GM19238 (cell line): ENCODE data around the gene NFATC1.
A peak's percentile ranks its signal among the peaks of the same experiment; 100 is the strongest.

ENCODE experiments used
- DNase-seq: peaks from one replicate; pipeline ENCODE4 v3.0.0; 2011; ENCODE audit warnings: low spot score; ENCODE audit not compliant: insufficient read length

Gene NFATC1

GRCh38 chr18:79519751-79520477, 124.2 kb downstream of the NFATC1 start:
- peak; percentile 36 for DNase-seq

GRCh38 chr18:79520478-79521390, 125.0 kb downstream of the NFATC1 start:
- DNase-seq, result no peak

- no peak for DNase-seq
Observed at GRCh38 chr18:79521416-79522205, 125.9 kb downstream of the NFATC1 start.

GRCh38 chr18:79522451-79523205, 126.9 kb downstream of the NFATC1 start:
- peak; percentile 32 for DNase-seq

- DNase-seq, result peak; percentile 27
Observed at GRCh38 chr18:79523206-79523735, 127.5 kb downstream of the NFATC1 start.

GRCh38 chr18:79523736-79524180, 128.0 kb downstream of the NFATC1 start:
- DNase-seq, result peak; percentile 45

- DNase-seq, result peak; percentile 38
Observed at GRCh38 chr18:79524181-79525078, 128.7 kb downstream of the NFATC1 start.

GRCh38 chr18:79525556-79526467, 130.1 kb downstream of the NFATC1 start:
- no peak for DNase-seq

- no peak for DNase-seq
Observed at GRCh38 chr18:79526468-79527460, 131.0 kb downstream of the NFATC1 start.

- DNase-seq, result no peak
Observed at GRCh38 chr18:79527656-79528315, 132.1 kb downstream of the NFATC1 start.

GRCh38 chr18:79528316-79528695, 132.6 kb downstream of the NFATC1 start:
- DNase-seq, result no peak

- peak; percentile 67 for DNase-seq
Observed at GRCh38 chr18:79528846-79529245, 133.1 kb downstream of the NFATC1 start.

GRCh38 chr18:79529296-79529695, 133.6 kb downstream of the NFATC1 start:
- no peak for DNase-seq

GRCh38 chr18:79529991-79530390, 134.3 kb downstream of the NFATC1 start:
- DNase-seq, result no peak

- DNase-seq, result no peak
Observed at GRCh38 chr18:79530821-79531220, 135.1 kb downstream of the NFATC1 start.

GRCh38 chr18:79531386-79531785, 135.7 kb downstream of the NFATC1 start:
- no peak for DNase-seq

GRCh38 chr18:79531926-79532312, 136.2 kb downstream of the NFATC1 start:
- no peak for DNase-seq
